ENCODE data around the gene DNM3.

GRCh38 chr1:172083191-172083590, 241.9 kb downstream of the DNM3 start:
- TF ChIP-seq CTCF (IDR thresholded peaks at IDR 0.05), result no peak
- TF ChIP-seq EZH2phosphoT487 (IDR thresholded peaks at IDR 0.05), result no peak

All from neural progenitor cell (in vitro differentiated cells).